ENCODE data around the gene USP49. TPM values are rescaled to one million over a fixed set of nuclear protein-coding genes. Genes with fewer than 3 reads are reported as not detected.

The USP49 gene
- polyA plus RNA-seq, 1 of the 3 experiments (the other 2 are of a cell fraction), result 2.4 TPM

- no peak overlapping the region for H3K4me3 ChIP-seq (ENCODE audit: low read depth in 2 of 2, low read length in 1 of 2)
- no peaks in the 10 kb centered on the region for H4K20me1 ChIP-seq (ENCODE audit: insufficient read depth)
- no peak overlapping the region for H2AFZ ChIP-seq (ENCODE audit: low read depth)
- peaks cover 14 to 24% of the 10 kb centered on the region in 2 experiments; a peak in 2 of 4 replicates for H3K4me1 ChIP-seq (ENCODE audit: control insufficient read depth in 1 of 2, insufficient read depth in 2 of 2, low read depth in 1 of 2, low read length in 1 of 2)
- no peaks in the 10 kb centered on the region for H3K9me2 ChIP-seq
- ChIA-PET CTCF (interaction anchor here (0.7 to 8.9 kb wide), 9 partner anchors 9 to 417 kb away, joined by 3 to 118 read pairs (median 22); partner anchors contain the start of gene TFEB), POLR2A (no interaction called here)
- TF ChIP-seq FOXJ3 (CRISPR knock-in tag; IDR thresholded peaks at IDR 0.05) (no peak), MXI1 (IDR thresholded peaks at IDR 0.05; ENCODE audit: low read depth, low read length) (no peak), USF2 (IDR thresholded peaks at IDR 0.05; ENCODE audit: borderline replicate concordance, low read depth, low read length) (no peak)
- peaks cover 12 to 17% of the 10 kb centered on the region in 2 experiments for H3K36me3 ChIP-seq (replicated peaks in 1 of 2; ENCODE audit: control insufficient read depth in 1 of 2, insufficient read depth in 2 of 2, low read length in 1 of 2)
- H3K79me2 ChIP-seq (ENCODE audit: insufficient read depth), result peaks cover 22% of the 10 kb centered on the region
- WGBS (ENCODE audit: low lambda C conversion rate), result 95% methylated on average over 5 of the region's 5 CpGs
- H3K27ac ChIP-seq (ENCODE audit: low read depth in 2 of 2, low read length in 1 of 2), result no peak overlapping the region
- no peak overlapping the region for H3K9ac ChIP-seq
- no peaks in the 10 kb centered on the region for H3K27me3 ChIP-seq (ENCODE audit: insufficient read depth)
- no peaks in the 10 kb centered on the region for H3K9me3 ChIP-seq
- peaks cover 12% of the 10 kb centered on the region for H3F3A ChIP-seq (replicated peaks; ENCODE audit: insufficient read depth)
- H3K4me2 ChIP-seq, result no peak overlapping the region
- no peak for DNase-seq
Observed at GRCh38 chr6:41784581-41785171, 110.5 kb downstream of the USP49 start.

GRCh38 chr6:41783106-41783780 lies 111.9 kb downstream of the USP49 start:
- CTCF ChIA-PET, result interaction anchor here (1.2 to 8.9 kb wide), 4 partner anchors 48 to 261 kb away, joined by 3 to 118 read pairs (median 6); partner anchors contain the start of gene TFEB

More at GRCh38 chr6:41783106-41783780, 111.9 kb downstream of the USP49 start:
- Histone ChIP-seq H3K4me3 (ENCODE audit: low read depth in 2 of 2, low read length in 1 of 2) (no peak overlapping the region), H3K27ac (ENCODE audit: low read depth in 2 of 2, low read length in 1 of 2) (no peak overlapping the region), H3K9ac (no peak overlapping the region), H3K4me2 (no peak overlapping the region), H3K9me2 (no peaks in the 10 kb centered on the region), H3F3A (replicated peaks; ENCODE audit: insufficient read depth) (peaks cover 7% of the 10 kb centered on the region), H3K79me2 (ENCODE audit: insufficient read depth) (peaks cover 19% of the 10 kb centered on the region), H3K4me1 (ENCODE audit: control insufficient read depth in 1 of 2, insufficient read depth in 2 of 2, low read depth in 1 of 2, low read length in 1 of 2) (peaks cover 14 to 23% of the 10 kb centered on the region in 2 experiments; a peak in 2 of 4 replicates), H3K27me3 (ENCODE audit: insufficient read depth) (no peaks in the 10 kb centered on the region), H2AFZ (ENCODE audit: low read depth) (no peak overlapping the region), H3K36me3 (replicated peaks in 1 of 2; ENCODE audit: control insufficient read depth in 1 of 2, insufficient read depth in 2 of 2, low read length in 1 of 2) (peaks cover 3 to 9% of the 10 kb centered on the region in 2 experiments), H3K9me3 (no peaks in the 10 kb centered on the region), H4K20me1 (ENCODE audit: insufficient read depth) (no peaks in the 10 kb centered on the region)
- TF ChIP-seq IRF3 (IDR thresholded peaks at IDR 0.05; ENCODE audit: low read depth, low read length) (no peak), YY1 (IDR thresholded peaks at IDR 0.05; ENCODE audit: low read depth) (no peak), SMC3 (IDR thresholded peaks at IDR 0.05; ENCODE audit: low read depth, low read length) (no peak), JUND (IDR thresholded peaks at IDR 0.05) (no peak), POLR2AphosphoS5 (IDR thresholded peaks at IDR 0.05; ENCODE audit: low read depth, low read length) (no peak), FOXM1 (IDR thresholded peaks at IDR 0.05; ENCODE audit: low read depth) (no peak)
- DNase-seq, result no peak
- POLR2A ChIA-PET, result no interaction called here
- WGBS (ENCODE audit: low lambda C conversion rate), result 78% methylated on average over 4 of the region's 6 CpGs
